Peyer's patch (tissue), 4 donors: ENCODE data around the gene BZW2. TPM values are rescaled to one million over a fixed set of nuclear protein-coding genes. Genes with fewer than 3 reads are reported as not detected.

ENCODE experiments used
- DNase-seq, 3 donors: peaks; one replicate each; pipeline ENCODE4 v3.0.0-alpha.2; 2017 to 2019
- H3K27ac ChIP-seq, 4 donors: fragments of 200-600 bp; sonication (generic); one replicate each; pipeline ENCODE4 v1.5.1; 2016 to 2019
- H3K27me3 ChIP-seq, 2 donors: fragments of 200-600 bp; sonication (generic); one replicate each; pipeline ENCODE4 v1.5.1; 2019
- H3K36me3 ChIP-seq, 3 donors: fragments of 200-600 bp; sonication (generic); one replicate each; pipeline ENCODE4 v1.5.1; 2016 to 2019
- H3K4me1 ChIP-seq, 4 donors: fragments of 200-600 bp; sonication (generic); one replicate each; pipeline ENCODE4 v1.5.1; 2016 to 2019
- H3K4me3 ChIP-seq, 4 donors: fragments of 200-600 bp; sonication (generic); 1 replicate in 3 of 4; 2 replicates in 1 of 4; pipeline ENCODE4 v1.5.1; 2016 to 2019; ENCODE audit warnings: mild to moderate bottlenecking in 1 of 4
- H3K9me3 ChIP-seq, 4 donors: fragments of 200-600 bp; sonication (generic); one replicate each; pipeline ENCODE4 v1.5.1; 2016 to 2019; ENCODE audit warnings: mild to moderate bottlenecking in 1 of 4
- CTCF ChIP-seq, 6 experiments: fragments of 450-650 bp in 4 of 6; fragments of 200-600 bp in 2 of 6; sonication (generic) in 1 of 6; IDR thresholded peaks; one replicate each; pipeline ENCODE4 v1.5.1; 2017 to 2019; ENCODE audit warnings: antibody characterized with exemption in 6 of 6, mild to moderate bottlenecking in 3 of 6, moderate library complexity in 1 of 6
- POLR2A ChIP-seq, 2 donors: fragments of 450-650 bp; IDR thresholded peaks; one replicate each; pipeline ENCODE4 v1.5.1; 2017; ENCODE audit warnings: antibody characterized with exemption in 2 of 2, mild to moderate bottlenecking in 2 of 2, moderate library complexity in 2 of 2
- total RNA-seq, 4 donors: library from RNA; depleted of rRNA; stranded (reverse); fragments of >200 nt; gene quantifications; one replicate each; pipeline ENCODE4 v1.1.0, GENCODE V29; 2016

Gene BZW2
- total RNA-seq, 4 donors from 2014 or later = 34.4 to 54.0 (median 42.9) TPM

- no peak for DNase-seq
- Histone ChIP-seq H3K4me3 (no peak overlapping the region), H3K36me3 (peaks cover 0 to 59% (median 3%) of the 10 kb centered on the region in 3 donors), H3K27ac (no peak overlapping the region), H3K4me1 (peaks cover 0 to 9% (median 0%) of the 10 kb centered on the region in 4 donors), H3K27me3 (no peaks in the 10 kb centered on the region), H3K9me3 (no peaks in the 10 kb centered on the region)
- TF ChIP-seq CTCF (IDR thresholded peaks at IDR 0.05) (no peak), POLR2A (IDR thresholded peaks at IDR 0.05) (no peak)
Observed at GRCh38 chr7:16606704-16607103, 39.3 kb upstream of the BZW2 start.

- peak overlapping the region in 2 of 4 donors; percentile 51 for H3K27ac ChIP-seq
- H3K4me3 ChIP-seq = no peak overlapping the region
- peaks cover 0 to 9% (median 0%) of the 10 kb centered on the region in 4 donors for H3K4me1 ChIP-seq
- peaks cover 0 to 44% (median 0%) of the 10 kb centered on the region in 3 donors for H3K36me3 ChIP-seq
- H3K27me3 ChIP-seq = no peaks in the 10 kb centered on the region
- TF ChIP-seq CTCF (IDR thresholded peaks at IDR 0.05) = no peak
- DNase-seq = no peak
- no peaks in the 10 kb centered on the region for H3K9me3 ChIP-seq
Observed at GRCh38 chr7:16609842-16610450, 36.0 kb upstream of the BZW2 start.

- H3K4me1 ChIP-seq = peaks cover 0 to 9% (median 0%) of the 10 kb centered on the region in 4 donors
- H3K9me3 ChIP-seq = no peaks in the 10 kb centered on the region
- H3K36me3 ChIP-seq = peaks cover 0 to 48% (median 0%) of the 10 kb centered on the region in 3 donors
- H3K27me3 ChIP-seq = no peaks in the 10 kb centered on the region
- TF ChIP-seq CTCF (IDR thresholded peaks at IDR 0.05) (no peak), POLR2A (IDR thresholded peaks at IDR 0.05) (no peak)
- no peak for DNase-seq
- H3K27ac ChIP-seq = no peak overlapping the region
- H3K4me3 ChIP-seq = no peak overlapping the region
Observed at GRCh38 chr7:16611711-16612110, 34.3 kb upstream of the BZW2 start.

- no peaks in the 10 kb centered on the region for H3K9me3 ChIP-seq
- H3K4me1 ChIP-seq = peaks cover 0 to 7% (median 0%) of the 10 kb centered on the region in 4 donors
- H3K27me3 ChIP-seq = no peaks in the 10 kb centered on the region
- TF ChIP-seq POLR2A (IDR thresholded peaks at IDR 0.05) = no peak
- no peak for TF ChIP-seq CTCF (IDR thresholded peaks at IDR 0.05)
- no peak overlapping the region for H3K27ac ChIP-seq
- H3K36me3 ChIP-seq = peaks cover 0 to 50% (median 0%) of the 10 kb centered on the region in 3 donors
- no peak for DNase-seq
- no peak overlapping the region for H3K4me3 ChIP-seq
Observed at GRCh38 chr7:16615228-16615627, 30.8 kb upstream of the BZW2 start.

GRCh38 chr7:16616122-16616521, 29.9 kb upstream of the BZW2 start:
- H3K4me1 ChIP-seq = no peaks in the 10 kb centered on the region
- TF ChIP-seq CTCF (IDR thresholded peaks at IDR 0.05) = no peak
- TF ChIP-seq POLR2A (IDR thresholded peaks at IDR 0.05) = no peak
- DNase-seq = no peak
- H3K36me3 ChIP-seq = peaks cover 0 to 54% (median 0%) of the 10 kb centered on the region in 3 donors
- H3K4me3 ChIP-seq = no peak overlapping the region
- no peaks in the 10 kb centered on the region for H3K27me3 ChIP-seq
- H3K27ac ChIP-seq = no peak overlapping the region
- no peaks in the 10 kb centered on the region for H3K9me3 ChIP-seq
